Brain microvascular endothelial cell (primary cell): ENCODE data around the gene LINC01488.

Source experiments
- DNase-seq: peaks from one replicate; pipeline ENCODE4 v3.0.0-alpha.2; 2020
- H3K27ac ChIP-seq: fragments of 250-450 bp; sonication (Bioruptor Pico); 2 replicates; pipeline ENCODE4 v1.5.1; 2020; ENCODE audit warnings: mild to moderate bottlenecking, moderate library complexity
- H3K27me3 ChIP-seq: fragments of 250-450 bp; sonication (Bioruptor Pico); replicated peaks from 2 replicates; pipeline ENCODE4 v1.5.1; 2020; ENCODE audit warnings: mild to moderate bottlenecking
- H3K36me3 ChIP-seq: fragments of 250-450 bp; sonication (Bioruptor Pico); replicated peaks from 2 replicates; pipeline ENCODE4 v1.5.1; 2020; ENCODE audit warnings: mild to moderate bottlenecking
- H3K4me3 ChIP-seq: 2 replicates; pipeline ENCODE4 v1.5.1; 2011; ENCODE audit warnings: low read depth, mild to moderate bottlenecking, control low read depth, low read length, moderate library complexity
- in situ Hi-C: cut with HindIII; loops from 2 replicates; pipeline ENCODE4 v1.10.0; 2017; ENCODE audit warnings: low sequenced_read_pairs, low pct_ligation_motif_present
- TF ChIP-seq, protein P1 (sequence below): IDR thresholded peaks from 2 replicates; pipeline ENCODE4 v1.5.1; 2011; ENCODE audit warnings: low read depth, mild to moderate bottlenecking, moderate library complexity, low read length, control low read depth, inconsistent platforms; ENCODE audit errors: missing control alignments

The LINC01488 gene

DNA sequence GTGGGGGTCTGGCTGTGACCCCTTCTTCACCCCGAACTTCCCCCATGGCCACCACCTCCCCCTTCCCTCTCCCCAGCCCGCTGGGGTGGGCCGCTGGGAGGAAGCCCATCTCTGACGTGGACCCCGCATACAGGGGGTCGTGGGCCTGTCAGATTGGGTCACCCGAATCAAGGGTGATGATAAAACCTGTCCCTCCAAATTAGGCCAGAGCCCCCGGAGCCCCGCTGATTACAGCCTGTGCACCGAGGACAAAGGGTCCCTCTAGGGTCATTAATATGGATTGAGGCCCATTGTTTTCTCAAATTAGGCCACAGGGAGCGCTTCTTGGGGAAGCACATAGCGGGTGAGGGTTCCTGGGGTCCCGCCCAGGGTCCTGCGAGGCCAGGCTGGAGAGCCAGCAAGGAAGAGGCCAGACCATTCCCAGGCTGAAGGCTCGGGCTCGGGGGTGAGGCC lies 4.9 kb upstream of the LINC01488 start:
- in situ Hi-C loops, result no loop called here
- Histone ChIP-seq H3K27ac (no peak overlapping the region), H3K27me3 (no peaks in the 10 kb centered on the region)

DNA sequence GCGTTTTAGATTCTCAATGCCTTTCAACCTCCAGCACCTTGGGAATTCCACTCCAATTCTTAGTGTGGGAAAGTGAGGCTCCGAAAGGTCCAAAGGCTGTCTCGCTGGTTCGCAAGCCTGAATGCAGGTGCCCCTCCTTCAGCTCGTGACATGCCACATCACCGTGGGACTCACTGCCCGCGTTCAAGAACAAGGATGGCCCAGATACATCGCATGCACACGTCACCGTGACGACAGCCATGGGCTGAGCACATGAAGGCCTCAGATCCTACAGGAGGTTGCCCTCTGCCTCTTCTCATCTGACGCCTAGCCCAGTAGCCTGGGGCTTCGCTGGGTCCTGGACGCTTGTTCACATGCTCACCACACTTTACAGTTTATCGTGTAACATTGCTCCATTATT lies 4.4 kb upstream of the LINC01488 start:
- Histone ChIP-seq H3K4me3 (no peak overlapping the region), H3K27me3 (no peaks in the 10 kb centered on the region), H3K27ac (no peak overlapping the region), H3K36me3 (no peaks in the 10 kb centered on the region)
- DNase-seq, result no peak
- in situ Hi-C loops, result no loop called here
- TF ChIP-seq, protein P1, sequence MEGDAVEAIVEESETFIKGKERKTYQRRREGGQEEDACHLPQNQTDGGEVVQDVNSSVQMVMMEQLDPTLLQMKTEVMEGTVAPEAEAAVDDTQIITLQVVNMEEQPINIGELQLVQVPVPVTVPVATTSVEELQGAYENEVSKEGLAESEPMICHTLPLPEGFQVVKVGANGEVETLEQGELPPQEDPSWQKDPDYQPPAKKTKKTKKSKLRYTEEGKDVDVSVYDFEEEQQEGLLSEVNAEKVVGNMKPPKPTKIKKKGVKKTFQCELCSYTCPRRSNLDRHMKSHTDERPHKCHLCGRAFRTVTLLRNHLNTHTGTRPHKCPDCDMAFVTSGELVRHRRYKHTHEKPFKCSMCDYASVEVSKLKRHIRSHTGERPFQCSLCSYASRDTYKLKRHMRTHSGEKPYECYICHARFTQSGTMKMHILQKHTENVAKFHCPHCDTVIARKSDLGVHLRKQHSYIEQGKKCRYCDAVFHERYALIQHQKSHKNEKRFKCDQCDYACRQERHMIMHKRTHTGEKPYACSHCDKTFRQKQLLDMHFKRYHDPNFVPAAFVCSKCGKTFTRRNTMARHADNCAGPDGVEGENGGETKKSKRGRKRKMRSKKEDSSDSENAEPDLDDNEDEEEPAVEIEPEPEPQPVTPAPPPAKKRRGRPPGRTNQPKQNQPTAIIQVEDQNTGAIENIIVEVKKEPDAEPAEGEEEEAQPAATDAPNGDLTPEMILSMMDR, result no peak

More for the DNA sequence above, 4.9 kb upstream of the LINC01488 start:
- TF ChIP-seq, protein P1, result no peak
- Histone ChIP-seq H3K36me3 (no peaks in the 10 kb centered on the region), H3K4me3 (no peak overlapping the region)
- no peak for DNase-seq

DNA sequence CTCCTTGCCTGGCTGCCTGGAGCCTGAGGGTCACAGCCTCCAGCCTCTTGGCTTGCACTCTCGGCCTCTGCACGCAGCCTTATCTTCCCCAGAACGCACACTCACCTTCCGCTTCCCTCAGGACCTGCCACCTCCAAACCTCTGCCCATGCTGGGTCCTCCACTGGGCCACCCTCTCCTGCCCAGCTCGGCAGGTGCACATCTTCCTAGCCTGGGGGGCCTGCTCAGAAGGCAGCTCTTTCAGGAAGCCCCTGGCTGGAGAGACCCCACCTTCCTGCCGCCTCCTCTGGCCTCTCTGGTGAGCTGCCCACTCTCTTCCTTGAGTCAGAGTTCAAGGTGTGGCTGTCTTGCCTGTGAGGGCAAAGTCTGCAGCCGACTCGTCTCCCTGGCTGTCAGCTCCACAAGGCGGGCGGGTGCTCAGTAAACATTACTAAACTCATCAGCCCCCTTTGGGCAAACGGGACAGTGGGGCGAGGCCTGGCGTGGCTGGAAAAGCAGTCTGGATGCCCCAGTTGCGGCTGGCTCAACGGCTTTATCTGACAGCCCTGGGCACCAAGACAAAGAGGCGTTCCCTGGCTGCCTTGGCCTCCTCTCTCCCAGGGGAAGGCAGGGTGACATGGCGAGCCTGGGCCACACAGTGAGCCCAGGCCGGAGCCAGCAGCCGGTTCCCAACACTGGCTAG lies 1.7 kb upstream of the LINC01488 start:
- H3K27me3 ChIP-seq, result no peaks in the 10 kb centered on the region
- no peak for DNase-seq

DNA sequence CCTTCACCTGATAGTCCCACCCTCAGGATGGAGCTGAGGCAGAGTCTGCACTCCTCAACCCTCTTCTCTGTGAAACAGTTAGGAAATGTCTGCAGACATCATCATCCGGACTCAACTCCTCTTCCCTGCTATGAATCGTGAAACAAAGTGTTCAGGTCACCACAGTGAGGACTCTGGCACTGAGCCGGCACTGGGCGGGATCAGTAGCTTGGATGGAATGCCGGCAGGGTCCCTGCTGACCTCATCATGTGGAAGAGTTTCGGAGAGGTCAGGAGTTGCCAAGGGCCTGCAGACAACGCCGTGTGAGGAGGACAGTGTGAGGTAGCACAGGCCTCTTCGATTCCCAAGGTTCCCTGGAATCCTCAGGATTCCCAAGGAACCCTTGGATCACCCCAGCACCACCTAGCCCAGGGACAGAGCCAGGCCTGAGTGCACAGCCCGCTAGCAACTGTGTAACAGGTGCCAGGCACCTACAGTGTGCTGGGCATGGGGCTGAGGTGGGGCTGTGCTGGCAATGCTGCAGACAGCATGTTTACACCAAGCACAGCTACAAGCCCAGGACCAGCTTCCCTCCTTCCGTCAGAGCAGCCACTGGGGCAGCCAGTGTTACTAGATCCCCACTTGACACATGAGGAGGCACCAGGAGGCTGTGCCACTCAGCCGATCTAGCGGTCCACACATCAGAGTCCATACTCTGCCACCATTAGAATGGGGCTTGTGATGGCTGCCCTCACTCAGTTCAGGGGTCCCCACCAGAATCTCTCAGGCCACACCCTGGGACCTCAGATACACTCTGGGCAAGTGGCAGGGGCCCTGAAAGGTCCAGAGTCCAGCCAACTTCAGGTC lies 693 bp upstream of the LINC01488 start:
- no peaks in the 10 kb centered on the region for H3K36me3 ChIP-seq
- peak; percentile 54 for DNase-seq
- H3K27me3 ChIP-seq, result no peaks in the 10 kb centered on the region
- TF ChIP-seq, protein P1, result no peak
- H3K4me3 ChIP-seq, result no peak overlapping the region
- in situ Hi-C loops, result no loop called here
- no peak overlapping the region for H3K27ac ChIP-seq

More for the DNA sequence above, 1.7 kb upstream of the LINC01488 start:
- H3K36me3 ChIP-seq, result no peaks in the 10 kb centered on the region
- no peak overlapping the region for H3K27ac ChIP-seq
- H3K4me3 ChIP-seq, result no peak overlapping the region
- in situ Hi-C loops, result no loop called here
- TF ChIP-seq, protein P1, result no peak

DNA sequence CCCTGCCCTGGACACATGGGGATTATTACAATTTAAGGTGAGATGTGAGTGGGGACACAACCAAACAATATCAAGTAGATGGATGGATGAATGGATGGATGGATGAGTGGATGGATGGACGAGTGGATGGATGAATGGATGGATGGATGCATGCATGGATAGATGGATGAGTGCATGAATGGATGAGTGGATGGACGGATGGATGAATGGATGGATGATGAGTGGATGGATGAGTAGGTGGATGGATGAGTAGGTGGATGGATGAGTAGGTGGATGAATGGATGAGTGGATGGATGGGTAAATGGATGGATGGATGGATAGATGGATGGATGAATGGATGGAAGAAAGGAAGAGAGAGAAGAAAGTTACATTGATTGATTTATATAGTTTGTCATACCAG lies 859 bp downstream of the LINC01488 start:
- no peak overlapping the region for H3K27ac ChIP-seq
- TF ChIP-seq, protein P1, result no peak
- in situ Hi-C loops, result no loop called here
- H3K27me3 ChIP-seq, result no peaks in the 10 kb centered on the region
- H3K36me3 ChIP-seq, result no peaks in the 10 kb centered on the region
- H3K4me3 ChIP-seq, result no peak overlapping the region
- DNase-seq, result no peak
